GM19023 (cell line): ENCODE results near the gene CLASP1.

Experiments
- ATAC-seq: cut with Tn5 transposase; IDR thresholded peaks from one replicate; pipeline ENCODE4 v1.9.1; 2021; ENCODE audit warnings: mild to moderate bottlenecking, moderate library complexity; ENCODE audit not compliant: unreplicated experiment

CLASP1 gene

GRCh38 chr2:121513597-121514333 lies 135.5 kb downstream of the CLASP1 start:
- ATAC-seq, result no peak

- no peak for ATAC-seq
Observed at GRCh38 chr2:121510857-121511256, 138.4 kb downstream of the CLASP1 start.

GRCh38 chr2:121506621-121507020 lies 142.6 kb downstream of the CLASP1 start:
- ATAC-seq, result no peak

- no peak for ATAC-seq
Observed at GRCh38 chr2:121505986-121506586, 143.2 kb downstream of the CLASP1 start.

- ATAC-seq, result no peak
Observed at GRCh38 chr2:121505005-121505404, 144.3 kb downstream of the CLASP1 start.

- no peak for ATAC-seq
Observed at GRCh38 chr2:121504316-121504715, 144.9 kb downstream of the CLASP1 start.

- ATAC-seq, result no peak
Observed at GRCh38 chr2:121502781-121503180, 146.5 kb downstream of the CLASP1 start.

GRCh38 chr2:121502246-121502645 lies 147.0 kb downstream of the CLASP1 start:
- ATAC-seq, result no peak

GRCh38 chr2:121501554-121501953 lies 147.7 kb downstream of the CLASP1 start:
- no peak for ATAC-seq

GRCh38 chr2:121501031-121501430 lies 148.2 kb downstream of the CLASP1 start:
- ATAC-seq, result no peak

- no peak for ATAC-seq
Observed at GRCh38 chr2:121498731-121499130, 150.5 kb downstream of the CLASP1 start.

GRCh38 chr2:121492409-121492808 lies 156.9 kb downstream of the CLASP1 start:
- ATAC-seq, result no peak

GRCh38 chr2:121491518-121491917 lies 157.7 kb downstream of the CLASP1 start:
- ATAC-seq, result no peak

GRCh38 chr2:121490584-121491133 lies 158.6 kb downstream of the CLASP1 start:
- no peak for ATAC-seq

GRCh38 chr2:121489911-121490583 lies 159.2 kb downstream of the CLASP1 start:
- no peak for ATAC-seq

- ATAC-seq, result no peak
Observed at GRCh38 chr2:121489284-121489683, 160.0 kb downstream of the CLASP1 start.

GRCh38 chr2:121486191-121486790 lies 163.0 kb downstream of the CLASP1 start:
- no peak for ATAC-seq

GRCh38 chr2:121485039-121485438 lies 164.2 kb downstream of the CLASP1 start:
- no peak for ATAC-seq

GRCh38 chr2:121483846-121484245 lies 165.4 kb downstream of the CLASP1 start:
- ATAC-seq, result no peak

- ATAC-seq, result no peak
Observed at GRCh38 chr2:121483021-121483420, 166.2 kb downstream of the CLASP1 start.

- no peak for ATAC-seq
Observed at GRCh38 chr2:121480826-121481225, 168.4 kb downstream of the CLASP1 start.
